HG03064 (cell line): ENCODE measurements around the gene ZC3H7B.

Experiments used
- ATAC-seq: cut with Tn5 transposase; IDR thresholded peaks from one replicate; pipeline ENCODE4 v1.9.1; 2021; ENCODE audit warnings: low read depth; ENCODE audit not compliant: unreplicated experiment

ZC3H7B gene

GRCh38 chr22:41406410-41406809 lies 105.1 kb downstream of the ZC3H7B start:
- ATAC-seq, result no peak

GRCh38 chr22:41407433-41407832 lies 106.1 kb downstream of the ZC3H7B start:
- no peak for ATAC-seq

- no peak for ATAC-seq
Observed at GRCh38 chr22:41408665-41409064, 107.3 kb downstream of the ZC3H7B start.
